Osteoblast (primary cell): Measurements from ENCODE around the gene RILPL2. TPM values are rescaled to one million over a fixed set of nuclear protein-coding genes. Genes with fewer than 3 reads are reported as not detected.
"Not testable (repeated sequence)": the region's sequence is repeated elsewhere in the genome, so short reads cannot be mapped to it uniquely, and the experiment has no call there.

ENCODE experiments used
- DNase-seq: peaks from one replicate; pipeline ENCODE4 v3.0.0; 2011; ENCODE audit warnings: low spot score, mixed read lengths; ENCODE audit not compliant: insufficient read length; ENCODE audit errors: missing footprints
- H2AFZ ChIP-seq: 2 replicates; pipeline ENCODE4 v1.6.0; 2011; ENCODE audit warnings: mild to moderate bottlenecking, low read length
- H3K27ac ChIP-seq: 2 replicates; pipeline ENCODE4 v1.5.1; 2011; ENCODE audit warnings: mild to moderate bottlenecking, low read depth, low read length, moderate library complexity
- H3K27me3 ChIP-seq: 2 replicates; pipeline ENCODE4 v1.6.0; 2012; ENCODE audit warnings: mild to moderate bottlenecking, control low read depth, inconsistent platforms, low read length, moderate library complexity; ENCODE audit not compliant: insufficient read depth
- H3K36me3 ChIP-seq: 2 replicates; pipeline ENCODE4 v1.5.1; 2011; ENCODE audit warnings: mild to moderate bottlenecking, low read length, control low read depth, moderate library complexity; ENCODE audit not compliant: insufficient read depth
- H3K4me1 ChIP-seq: 2 replicates; pipeline ENCODE4 v1.5.1; 2011; ENCODE audit warnings: mild to moderate bottlenecking, low read length, control low read depth, moderate library complexity; ENCODE audit not compliant: insufficient read depth
- H3K4me2 ChIP-seq: 2 replicates; pipeline ENCODE4 v1.6.0; 2011; ENCODE audit warnings: mild to moderate bottlenecking, low read length; ENCODE audit not compliant: insufficient read depth
- H3K4me3 ChIP-seq: fragments of 200-600 bp; sonication (generic); 3 replicates; pipeline ENCODE4 v1.5.1; 2012; ENCODE audit warnings: mild to moderate bottlenecking, low read length, inconsistent platforms; ENCODE audit not compliant: insufficient read depth
- H3K79me2 ChIP-seq: 2 replicates; pipeline ENCODE4 v1.6.0; 2012; ENCODE audit warnings: mild to moderate bottlenecking, low read length, control low read depth, inconsistent platforms; ENCODE audit not compliant: insufficient read depth
- H3K9me3 ChIP-seq: 2 replicates; pipeline ENCODE4 v1.5.1; 2011; ENCODE audit warnings: low read depth, low read length, control low read depth
- H4K20me1 ChIP-seq: 2 replicates; pipeline ENCODE4 v1.6.0; 2012; ENCODE audit warnings: mild to moderate bottlenecking, low read length, control low read depth; ENCODE audit not compliant: insufficient read depth
- total RNA-seq: library from RNA; depleted of rRNA; stranded (reverse); fragments of >200 nt; gene quantifications from 2 replicates; pipeline ENCODE4 v1.2.3, GENCODE V29; 2012
- TF ChIP-seq, protein P1 (sequence below): IDR thresholded peaks from 2 replicates; pipeline ENCODE4 v1.5.1; 2011; ENCODE audit warnings: mild to moderate bottlenecking, low read depth, low read length, moderate library complexity; ENCODE audit errors: extremely low read depth

RILPL2 gene
- total RNA-seq, 1 donor, result 5.1 TPM

DNA sequence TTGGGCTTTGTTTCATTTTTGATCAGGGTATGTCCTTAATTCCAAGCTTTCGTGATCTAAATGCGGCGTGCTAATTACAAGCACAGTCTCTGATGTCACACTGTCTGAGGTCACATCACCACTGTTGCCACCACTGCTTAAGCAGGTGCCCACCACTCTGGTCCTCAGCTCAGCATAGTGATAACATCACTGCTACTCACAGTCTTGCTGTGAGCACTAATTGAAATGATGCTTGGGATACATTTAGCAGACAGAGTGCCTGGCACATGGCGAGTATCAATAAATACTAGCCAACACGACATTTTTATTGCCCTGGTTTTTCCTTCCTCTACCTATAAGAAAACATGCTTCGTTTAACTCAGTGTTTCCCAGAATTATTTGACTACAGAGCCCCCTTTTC lies 7.9 kb downstream of the RILPL2 start:
- Histone ChIP-seq H4K20me1 (no peaks in the 10 kb centered on the region), H3K4me3 (no peak overlapping the region), H3K79me2 (peaks cover 26% of the 10 kb centered on the region), H3K27me3 (no peaks in the 10 kb centered on the region), H3K4me1 (peaks cover 12% of the 10 kb centered on the region), H3K4me2 (no peak overlapping the region), H3K36me3 (peaks cover 12% of the 10 kb centered on the region), H2AFZ (no peak overlapping the region), H3K27ac (no peak overlapping the region), H3K9me3 (no peaks in the 10 kb centered on the region)
- no peak for DNase-seq
- TF ChIP-seq, protein P1, sequence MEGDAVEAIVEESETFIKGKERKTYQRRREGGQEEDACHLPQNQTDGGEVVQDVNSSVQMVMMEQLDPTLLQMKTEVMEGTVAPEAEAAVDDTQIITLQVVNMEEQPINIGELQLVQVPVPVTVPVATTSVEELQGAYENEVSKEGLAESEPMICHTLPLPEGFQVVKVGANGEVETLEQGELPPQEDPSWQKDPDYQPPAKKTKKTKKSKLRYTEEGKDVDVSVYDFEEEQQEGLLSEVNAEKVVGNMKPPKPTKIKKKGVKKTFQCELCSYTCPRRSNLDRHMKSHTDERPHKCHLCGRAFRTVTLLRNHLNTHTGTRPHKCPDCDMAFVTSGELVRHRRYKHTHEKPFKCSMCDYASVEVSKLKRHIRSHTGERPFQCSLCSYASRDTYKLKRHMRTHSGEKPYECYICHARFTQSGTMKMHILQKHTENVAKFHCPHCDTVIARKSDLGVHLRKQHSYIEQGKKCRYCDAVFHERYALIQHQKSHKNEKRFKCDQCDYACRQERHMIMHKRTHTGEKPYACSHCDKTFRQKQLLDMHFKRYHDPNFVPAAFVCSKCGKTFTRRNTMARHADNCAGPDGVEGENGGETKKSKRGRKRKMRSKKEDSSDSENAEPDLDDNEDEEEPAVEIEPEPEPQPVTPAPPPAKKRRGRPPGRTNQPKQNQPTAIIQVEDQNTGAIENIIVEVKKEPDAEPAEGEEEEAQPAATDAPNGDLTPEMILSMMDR, result no peak

DNA sequence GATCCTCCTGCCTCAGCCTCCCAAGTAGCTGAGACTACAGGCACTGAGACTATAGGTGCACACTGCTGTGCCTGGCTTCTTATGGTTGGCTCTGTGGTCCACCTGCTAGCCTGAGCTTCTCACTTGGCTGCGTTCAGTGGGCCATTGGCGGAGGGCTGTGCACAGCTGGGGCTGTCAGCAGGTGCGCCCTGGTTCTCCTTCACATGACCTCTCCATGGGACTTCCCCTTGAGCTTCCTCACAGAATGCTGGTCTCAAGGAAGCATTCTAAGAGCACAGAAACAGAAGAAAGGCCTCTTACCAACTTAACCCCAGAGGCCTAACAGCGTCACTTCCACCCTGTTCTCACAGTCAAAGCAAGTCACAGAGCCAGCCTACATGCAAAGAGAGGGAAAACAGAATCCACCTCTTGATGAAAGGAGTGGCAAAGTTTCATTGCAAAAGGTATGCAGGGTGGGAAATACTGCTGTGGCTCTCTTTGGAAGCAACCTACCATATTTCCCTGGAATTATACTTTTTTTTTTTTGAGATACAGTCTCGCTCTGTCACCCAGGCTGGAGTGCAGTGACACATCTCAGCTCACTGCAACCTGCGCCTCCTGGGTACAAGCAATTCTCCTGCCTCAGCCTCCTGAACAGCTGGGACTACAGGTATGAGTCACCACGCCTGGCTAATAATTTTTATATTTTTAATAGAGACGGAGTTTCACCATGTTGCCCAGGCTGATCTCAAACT lies 9.3 kb downstream of the RILPL2 start:
- peaks cover 17% of the 10 kb centered on the region for H3K79me2 ChIP-seq
- no peak for DNase-seq
- no peaks in the 10 kb centered on the region for H4K20me1 ChIP-seq
- TF ChIP-seq, protein P1, result no peak
- H3K4me3 ChIP-seq, result no peak overlapping the region
- H3K36me3 ChIP-seq, result peaks cover 18% of the 10 kb centered on the region
- H3K27me3 ChIP-seq, result no peaks in the 10 kb centered on the region
- no peaks in the 10 kb centered on the region for H3K9me3 ChIP-seq
- H3K4me1 ChIP-seq, result peaks cover 2% of the 10 kb centered on the region
- no peak overlapping the region for H2AFZ ChIP-seq
- H3K27ac ChIP-seq, result no peak overlapping the region
- H3K4me2 ChIP-seq, result no peak overlapping the region

- peaks cover 16% of the 10 kb centered on the region for H3K36me3 ChIP-seq
- no peak overlapping the region for H3K27ac ChIP-seq
- no peaks in the 10 kb centered on the region for H3K9me3 ChIP-seq
- H2AFZ ChIP-seq, result no peak overlapping the region
- no peaks in the 10 kb centered on the region for H3K27me3 ChIP-seq
- TF ChIP-seq, protein P1, result peak; percentile 5
- no peaks in the 10 kb centered on the region for H3K4me1 ChIP-seq
- DNase-seq, result peak; percentile 44
- no peak overlapping the region for H3K4me2 ChIP-seq
- no peaks in the 10 kb centered on the region for H4K20me1 ChIP-seq
- no peaks in the 10 kb centered on the region for H3K79me2 ChIP-seq
- no peak overlapping the region for H3K4me3 ChIP-seq
Measured at GRCh38 chr12:123421314-123421713, 15.2 kb downstream of the RILPL2 start.

- H3K9me3 ChIP-seq, result no peaks in the 10 kb centered on the region
- no peak overlapping the region for H3K27ac ChIP-seq
- H3K4me1 ChIP-seq, result no peaks in the 10 kb centered on the region
- H3K36me3 ChIP-seq, result peaks cover 30% of the 10 kb centered on the region
- no peak overlapping the region for H3K4me3 ChIP-seq
- no peaks in the 10 kb centered on the region for H3K27me3 ChIP-seq
- no peak for DNase-seq
- H2AFZ ChIP-seq, result no peak overlapping the region
- H3K79me2 ChIP-seq, result peaks cover 2% of the 10 kb centered on the region
- no peaks in the 10 kb centered on the region for H4K20me1 ChIP-seq
- TF ChIP-seq, protein P1, result no peak
- no peak overlapping the region for H3K4me2 ChIP-seq
Measured at GRCh38 chr12:123410041-123410412, 26.5 kb downstream of the RILPL2 start.

- not testable (repeated sequence) for H3K9me3 ChIP-seq, H2AFZ ChIP-seq, H3K27ac ChIP-seq, DNase-seq, H3K4me3 ChIP-seq, H3K79me2 ChIP-seq, H3K27me3 ChIP-seq, H3K4me1 ChIP-seq, H3K4me2 ChIP-seq, H4K20me1 ChIP-seq
- peaks cover 36% of the 10 kb centered on the region for H3K36me3 ChIP-seq
Measured at GRCh38 chr12:123409284-123410040, 27.0 kb downstream of the RILPL2 start.

GRCh38 chr12:123408619-123409018 lies 27.9 kb downstream of the RILPL2 start:
- H3K4me3 ChIP-seq, H3K27me3 ChIP-seq, H3K4me2 ChIP-seq, DNase-seq, H3K9me3 ChIP-seq, H2AFZ ChIP-seq, H3K4me1 ChIP-seq, H3K27ac ChIP-seq, H4K20me1 ChIP-seq: not testable (repeated sequence)
- peaks cover 15% of the 10 kb centered on the region for H3K79me2 ChIP-seq
- peaks cover 44% of the 10 kb centered on the region for H3K36me3 ChIP-seq
